ENCODE data around the gene MED7. TPM values are rescaled to one million over a fixed set of nuclear protein-coding genes. Genes with fewer than 3 reads are reported as not detected.

The MED7 gene
- total and polyA plus RNA-seq, 2 of the 13 experiments (the other 11 are each of a cell fraction or from before 2014, with no cell fraction given): 9.2 to 9.4 TPM

GRCh38 chr5:157189223-157189622 lies 46.6 kb upstream of the MED7 start:
- in situ Hi-C loops (cut with HindIII; ENCODE audit: extremely low pct_ligation_motif_present, low pct_unique_long_range_greater_than_20kb): no loop called here
- Histone ChIP-seq H3K36me3 (replicated peaks in 1 of 2; ENCODE audit: control insufficient read depth in 1 of 2, insufficient read depth in 2 of 2, low read length in 2 of 2) (no peaks in the 10 kb centered on the region), H3K4me3 (replicated peaks in 1 of 3; ENCODE audit: insufficient read depth in 1 of 3, low read depth in 2 of 3, low read length in 3 of 3) (no peak overlapping the region), H3K9me3 (ENCODE audit: low read length) (no peaks in the 10 kb centered on the region), H3K27me3 (ENCODE audit: control insufficient read depth in 1 of 2, insufficient read depth in 2 of 2, low read length in 2 of 2) (peaks cover 2 to 8% of the 10 kb centered on the region in 2 experiments; a peak in 2 of 5 replicates), H3K79me2 (ENCODE audit: insufficient read depth, low read length) (no peaks in the 10 kb centered on the region), H3K27ac (ENCODE audit: extremely low read length, insufficient read depth, low read length) (no peak overlapping the region), H2AFZ (ENCODE audit: low read length) (no peak overlapping the region), H3K4me2 (ENCODE audit: low read depth, low read length) (no peak overlapping the region), H3K4me1 (ENCODE audit: insufficient read depth, low read length) (no peaks in the 10 kb centered on the region), H3K9ac (ENCODE audit: insufficient read depth, low read depth, low read length) (no peak overlapping the region), H4K20me1 (ENCODE audit: insufficient read depth, low read length) (no peaks in the 10 kb centered on the region)
- ATAC-seq: no peak
- no peak for TF ChIP-seq BCLAF1 (IDR thresholded peaks at IDR 0.05)
- TF ChIP-seq ZNF280D (CRISPR knock-in tag; IDR thresholded peaks at IDR 0.05): no peak
- 34% methylated on average over 7 of the region's 7 CpGs for WGBS (ENCODE audit: low lambda C conversion rate)
- no TSS peak for BruUV-seq (replicated peaks)
- ChIA-PET CTCF (ENCODE audit: low intra/inter-chr PET ratio, low total read pairs) (no interaction called here), POLR2A (no interaction called here)
- intact Hi-C loops (cut with micrococcal nuclease; ENCODE audit: unreplicated experiment): no loop called here
- DNase-seq (ENCODE audit: low spot score): no peak
- no peak for FAIRE-seq
